ENCODE measurements around the gene NAA10. TPM values are rescaled to one million over a fixed set of nuclear protein-coding genes. Genes with fewer than 3 reads are reported as not detected.

Gene NAA10
- total RNA-seq, 1 experiment from 2014 or later, result 246 TPM

DNA sequence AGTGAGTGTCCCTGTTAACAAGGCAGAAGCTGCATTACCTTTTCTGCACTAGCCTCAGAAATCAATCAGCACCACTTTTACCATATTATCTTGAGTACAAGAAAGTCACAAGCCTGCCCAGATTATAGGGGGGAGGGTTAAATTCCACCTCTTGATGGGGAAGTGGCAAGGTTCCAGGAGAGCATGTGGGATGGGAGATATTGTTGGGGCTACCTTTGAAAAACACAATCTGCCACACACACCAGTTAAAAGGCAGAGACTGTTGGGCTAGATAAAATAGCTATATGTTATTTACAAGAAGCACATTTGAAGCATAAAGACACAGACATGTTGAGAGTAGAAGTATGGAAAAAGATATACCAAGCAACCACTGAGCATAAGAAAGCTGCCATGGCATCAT is 36.9 kb downstream of the NAA10 start:
- intact Hi-C loops (cut with micrococcal nuclease; ENCODE audit: unreplicated experiment) (no loop called here), in situ Hi-C loops (cut with HindIII; ENCODE audit: low pct_unique_long_range_greater_than_20kb, low sequenced_read_pairs) (no loop called here)
- Histone ChIP-seq H3K27me3 (ENCODE audit: control insufficient read depth, insufficient read depth, low read length) (no peaks in the 10 kb centered on the region), H3K4me1 (ENCODE audit: control insufficient read depth, insufficient read depth, low read length) (peaks cover 28% of the 10 kb centered on the region), H3K4me3 (ENCODE audit: low read depth in 2 of 2, low read length in 2 of 2) (no peak overlapping the region), H3K27ac (ENCODE audit: low read length) (peak overlapping the region; percentile 67; the same call in 1 of the 2 replicates), H3K9me3 (ENCODE audit: control insufficient read depth, insufficient read depth, low read depth, low read length) (no peaks in the 10 kb centered on the region), H3K36me3 (ENCODE audit: control insufficient read depth, insufficient read depth, low read length) (no peaks in the 10 kb centered on the region)
- no peak for ATAC-seq
- POLR2A ChIA-PET, result interaction anchor here (0.5 kb wide), 1 partner anchor 15 kb away, joined by 4 read pairs; no protein-coding TSS in a partner anchor
- BruUV-seq (replicated peaks), result no TSS peak
- DNase-seq (ENCODE audit: low read depth, low spot score), result no peak
- TF ChIP-seq TCF7L2 (IDR thresholded peaks at IDR 0.05; ENCODE audit: low read depth, low read length), result no peak
- TF ChIP-seq POLR2AphosphoS5 (IDR thresholded peaks at IDR 0.05; ENCODE audit: low read depth, low read length), result no peak
- TF ChIP-seq, protein P1, sequence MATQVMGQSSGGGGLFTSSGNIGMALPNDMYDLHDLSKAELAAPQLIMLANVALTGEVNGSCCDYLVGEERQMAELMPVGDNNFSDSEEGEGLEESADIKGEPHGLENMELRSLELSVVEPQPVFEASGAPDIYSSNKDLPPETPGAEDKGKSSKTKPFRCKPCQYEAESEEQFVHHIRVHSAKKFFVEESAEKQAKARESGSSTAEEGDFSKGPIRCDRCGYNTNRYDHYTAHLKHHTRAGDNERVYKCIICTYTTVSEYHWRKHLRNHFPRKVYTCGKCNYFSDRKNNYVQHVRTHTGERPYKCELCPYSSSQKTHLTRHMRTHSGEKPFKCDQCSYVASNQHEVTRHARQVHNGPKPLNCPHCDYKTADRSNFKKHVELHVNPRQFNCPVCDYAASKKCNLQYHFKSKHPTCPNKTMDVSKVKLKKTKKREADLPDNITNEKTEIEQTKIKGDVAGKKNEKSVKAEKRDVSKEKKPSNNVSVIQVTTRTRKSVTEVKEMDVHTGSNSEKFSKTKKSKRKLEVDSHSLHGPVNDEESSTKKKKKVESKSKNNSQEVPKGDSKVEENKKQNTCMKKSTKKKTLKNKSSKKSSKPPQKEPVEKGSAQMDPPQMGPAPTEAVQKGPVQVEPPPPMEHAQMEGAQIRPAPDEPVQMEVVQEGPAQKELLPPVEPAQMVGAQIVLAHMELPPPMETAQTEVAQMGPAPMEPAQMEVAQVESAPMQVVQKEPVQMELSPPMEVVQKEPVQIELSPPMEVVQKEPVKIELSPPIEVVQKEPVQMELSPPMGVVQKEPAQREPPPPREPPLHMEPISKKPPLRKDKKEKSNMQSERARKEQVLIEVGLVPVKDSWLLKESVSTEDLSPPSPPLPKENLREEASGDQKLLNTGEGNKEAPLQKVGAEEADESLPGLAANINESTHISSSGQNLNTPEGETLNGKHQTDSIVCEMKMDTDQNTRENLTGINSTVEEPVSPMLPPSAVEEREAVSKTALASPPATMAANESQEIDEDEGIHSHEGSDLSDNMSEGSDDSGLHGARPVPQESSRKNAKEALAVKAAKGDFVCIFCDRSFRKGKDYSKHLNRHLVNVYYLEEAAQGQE (IDR thresholded peaks at IDR 0.05; ENCODE audit: insufficient read depth in 1 of 2, low read depth in 2 of 2, low read length in 1 of 2), result no peak
- no peak for TF ChIP-seq SIN3A (IDR thresholded peaks at IDR 0.05; ENCODE audit: borderline replicate concordance, insufficient read depth, low read depth, low read length)
- no peak for TF ChIP-seq CTCF (IDR thresholded peaks at IDR 0.05)
- CTCF ChIA-PET, result no interaction called here

DNA sequence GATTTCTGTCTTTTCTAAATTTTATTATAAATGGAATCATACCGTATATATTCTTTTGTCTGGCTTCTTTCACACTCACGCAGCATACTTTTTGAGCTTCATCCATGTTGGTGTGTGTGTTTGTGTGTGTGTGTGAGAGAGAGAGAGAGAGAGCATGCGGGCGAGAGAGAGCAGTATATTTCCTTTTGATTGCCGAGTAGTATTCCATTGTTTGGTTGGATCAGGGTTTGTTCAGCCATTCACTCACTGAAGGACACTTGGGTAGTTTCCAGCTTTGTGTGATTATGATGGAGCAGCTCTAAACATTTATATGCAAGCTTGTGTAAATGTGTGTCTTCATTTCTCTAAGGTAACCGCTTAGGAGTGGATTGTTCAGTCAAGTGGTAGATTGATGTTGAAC is 45.7 kb downstream of the NAA10 start:
- Histone ChIP-seq H3K27me3 (ENCODE audit: control insufficient read depth, insufficient read depth, low read length) (no peaks in the 10 kb centered on the region), H3K4me1 (ENCODE audit: control insufficient read depth, insufficient read depth, low read length) (peaks cover 29% of the 10 kb centered on the region), H3K9me3 (ENCODE audit: control insufficient read depth, insufficient read depth, low read depth, low read length) (no peaks in the 10 kb centered on the region), H3K27ac (ENCODE audit: low read length) (peak overlapping the region; percentile 42; the same call in 1 of the 2 replicates), H3K4me3 (ENCODE audit: low read depth in 2 of 2, low read length in 2 of 2) (no peak overlapping the region), H3K36me3 (ENCODE audit: control insufficient read depth, insufficient read depth, low read length) (no peaks in the 10 kb centered on the region)
- in situ Hi-C loops (cut with HindIII; ENCODE audit: low pct_unique_long_range_greater_than_20kb, low sequenced_read_pairs) (no loop called here), intact Hi-C loops (cut with micrococcal nuclease; ENCODE audit: unreplicated experiment) (loop anchor here (10.0 kb wide), 2 partner anchors 84 to 124 kb away; partner anchors contain the start of gene PLXNB3)
- TF ChIP-seq SIN3A (IDR thresholded peaks at IDR 0.05; ENCODE audit: borderline replicate concordance, insufficient read depth, low read depth, low read length), result no peak
- no peak for TF ChIP-seq POLR2AphosphoS5 (IDR thresholded peaks at IDR 0.05; ENCODE audit: low read depth, low read length)
- no peak for TF ChIP-seq TCF7L2 (IDR thresholded peaks at IDR 0.05; ENCODE audit: low read depth, low read length)
- TF ChIP-seq CTCF (IDR thresholded peaks at IDR 0.05), result no peak
- TF ChIP-seq, protein P1 (IDR thresholded peaks at IDR 0.05; ENCODE audit: insufficient read depth in 1 of 2, low read depth in 2 of 2, low read length in 1 of 2), result no peak
- ChIA-PET POLR2A (no interaction called here), CTCF (interaction anchor here (0.5 kb wide), 1 partner anchor 52 kb away, joined by 10 read pairs; no protein-coding TSS in a partner anchor)
- DNase-seq (ENCODE audit: low read depth, low spot score) (no peak), ATAC-seq (no peak)
- BruUV-seq (replicated peaks), result no TSS peak

Measured in Panc1 (cell line).